Chondrocyte (in vitro differentiated cells): Measurements from ENCODE around the gene CACNG3. TPM values are rescaled to one million over a fixed set of nuclear protein-coding genes. Genes with fewer than 3 reads are reported as not detected.

Experiments
- DNase-seq: peaks from one replicate; pipeline ENCODE4 v3.0.0; 2021; ENCODE audit warnings: mixed read lengths, low spot score
- H3K27ac Mint-ChIP-seq: one replicate; pipeline ENCODE4 v1.8.0; 2021; ENCODE audit warnings: mild to moderate bottlenecking, moderate library complexity, mixed read lengths; ENCODE audit not compliant: unreplicated experiment
- H3K27me3 Mint-ChIP-seq: 2 replicates; pipeline ENCODE4 v1.8.0; 2021; ENCODE audit warnings: low read depth, mixed read lengths
- H3K36me3 Mint-ChIP-seq: 2 replicates; pipeline ENCODE4 v1.8.0; 2021; ENCODE audit warnings: low read depth, mixed read lengths
- H3K4me1 Mint-ChIP-seq: 2 replicates; pipeline ENCODE4 v1.8.0; 2021; ENCODE audit warnings: low read depth, mild to moderate bottlenecking, mixed read lengths
- H3K4me3 Mint-ChIP-seq: one replicate; pipeline ENCODE4 v1.8.0; 2021; ENCODE audit warnings: mild to moderate bottlenecking, moderate library complexity, mixed read lengths; ENCODE audit not compliant: unreplicated experiment
- H3K9me3 Mint-ChIP-seq: 2 replicates; pipeline ENCODE4 v1.8.0; 2021; ENCODE audit warnings: low read depth, mixed read lengths
- total RNA-seq: library from RNA; stranded (reverse); gene quantifications from 3 replicates; pipeline ENCODE4 v1.2.1, GENCODE V29; 2021
- TF ChIP-seq, protein P1 (sequence below): fragments of 200-600 bp; sonication (generic); IDR thresholded peaks from 2 replicates; pipeline ENCODE4 v1.5.0; 2021; ENCODE audit warnings: antibody characterized with exemption, mild to moderate bottlenecking, moderate library complexity

The CACNG3 gene
- total RNA-seq, 1 donor from 2014 or later = not detected

DNA sequence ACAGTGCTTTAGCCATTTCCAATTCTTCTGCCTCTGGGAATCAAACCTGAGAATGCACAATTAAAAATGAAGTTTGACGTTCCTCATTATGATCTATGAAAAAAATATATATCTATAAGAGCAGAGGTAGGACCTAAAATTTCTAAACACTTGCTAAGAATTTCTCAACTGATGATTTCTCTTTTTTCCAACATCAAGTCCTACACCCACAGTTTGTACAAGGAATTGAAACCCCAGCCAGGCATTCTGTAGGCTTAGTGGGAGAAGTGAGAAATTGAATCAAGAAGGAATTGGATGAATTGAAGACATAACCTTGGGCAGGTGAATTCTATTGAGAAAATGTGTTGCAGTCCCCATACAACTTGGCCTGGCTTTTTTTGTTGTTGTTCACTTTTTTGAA is 2.7 kb downstream of the CACNG3 start:
- no peak overlapping the region for H3K27ac Mint-ChIP-seq
- no peaks in the 10 kb centered on the region for H3K4me1 Mint-ChIP-seq
- TF ChIP-seq, protein P1, sequence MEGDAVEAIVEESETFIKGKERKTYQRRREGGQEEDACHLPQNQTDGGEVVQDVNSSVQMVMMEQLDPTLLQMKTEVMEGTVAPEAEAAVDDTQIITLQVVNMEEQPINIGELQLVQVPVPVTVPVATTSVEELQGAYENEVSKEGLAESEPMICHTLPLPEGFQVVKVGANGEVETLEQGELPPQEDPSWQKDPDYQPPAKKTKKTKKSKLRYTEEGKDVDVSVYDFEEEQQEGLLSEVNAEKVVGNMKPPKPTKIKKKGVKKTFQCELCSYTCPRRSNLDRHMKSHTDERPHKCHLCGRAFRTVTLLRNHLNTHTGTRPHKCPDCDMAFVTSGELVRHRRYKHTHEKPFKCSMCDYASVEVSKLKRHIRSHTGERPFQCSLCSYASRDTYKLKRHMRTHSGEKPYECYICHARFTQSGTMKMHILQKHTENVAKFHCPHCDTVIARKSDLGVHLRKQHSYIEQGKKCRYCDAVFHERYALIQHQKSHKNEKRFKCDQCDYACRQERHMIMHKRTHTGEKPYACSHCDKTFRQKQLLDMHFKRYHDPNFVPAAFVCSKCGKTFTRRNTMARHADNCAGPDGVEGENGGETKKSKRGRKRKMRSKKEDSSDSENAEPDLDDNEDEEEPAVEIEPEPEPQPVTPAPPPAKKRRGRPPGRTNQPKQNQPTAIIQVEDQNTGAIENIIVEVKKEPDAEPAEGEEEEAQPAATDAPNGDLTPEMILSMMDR = no peak
- peaks cover 6% of the 10 kb centered on the region for H3K27me3 Mint-ChIP-seq
- no peak overlapping the region for H3K4me3 Mint-ChIP-seq
- no peaks in the 10 kb centered on the region for H3K36me3 Mint-ChIP-seq
- DNase-seq = no peak
- H3K9me3 Mint-ChIP-seq = no peaks in the 10 kb centered on the region

DNA sequence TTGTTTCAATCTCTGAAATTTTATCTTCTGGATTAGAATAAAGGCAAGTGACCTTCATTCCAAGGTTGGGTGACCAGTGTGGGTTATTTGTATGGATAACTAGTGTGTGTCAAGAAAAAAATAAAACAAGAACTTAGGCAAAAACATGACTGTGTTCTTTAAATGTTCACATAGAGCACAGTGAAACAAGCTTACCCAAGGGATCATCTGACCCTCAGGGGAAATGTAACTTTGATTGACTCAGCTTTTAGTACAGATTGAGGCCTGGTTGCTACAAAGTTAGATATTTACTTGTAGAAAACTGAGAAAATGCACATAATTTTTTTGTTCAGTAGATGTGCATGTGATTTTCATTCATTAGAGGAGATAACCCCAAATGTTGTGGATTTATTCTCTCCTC is 6.7 kb downstream of the CACNG3 start:
- Mint-ChIP-seq H3K36me3 (no peaks in the 10 kb centered on the region), H3K4me3 (no peak overlapping the region), H3K27me3 (no peaks in the 10 kb centered on the region), H3K4me1 (no peaks in the 10 kb centered on the region), H3K27ac (no peak overlapping the region), H3K9me3 (peaks cover 10% of the 10 kb centered on the region)
- TF ChIP-seq, protein P1 = no peak
- no peak for DNase-seq

DNA sequence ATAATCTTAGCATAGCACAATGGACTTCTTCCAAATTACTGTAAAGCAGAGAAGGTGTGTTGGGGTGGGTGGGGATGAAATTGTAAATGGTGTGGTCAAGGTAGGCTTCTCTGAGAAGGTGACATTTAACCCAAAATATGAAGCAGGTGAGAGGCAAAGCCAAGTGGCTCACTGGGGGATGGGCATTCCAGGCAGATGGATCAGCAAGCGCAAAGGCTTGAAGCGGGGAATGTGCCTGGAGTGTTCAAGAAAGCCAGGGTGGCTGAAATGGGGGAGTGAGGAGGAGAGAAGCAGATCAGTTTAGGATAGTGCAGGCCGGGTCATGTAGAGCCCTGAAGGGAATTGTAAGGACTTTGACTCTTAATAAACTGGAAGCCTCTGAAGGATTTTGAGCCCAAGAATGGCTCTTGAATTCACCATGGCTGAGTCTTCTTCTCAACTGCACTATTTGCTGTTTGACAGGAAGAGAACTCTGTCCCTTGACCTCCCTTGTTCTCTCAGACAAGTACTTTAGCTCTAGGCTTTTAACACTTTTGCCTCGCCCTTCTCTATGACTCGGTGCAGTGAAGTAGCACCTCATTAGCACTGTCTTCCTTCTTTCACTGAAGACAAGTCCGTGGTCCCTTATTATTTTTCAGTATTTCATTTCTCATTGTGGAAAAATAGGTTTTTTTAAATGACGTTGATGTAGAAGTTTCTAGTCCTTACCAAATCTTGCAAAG is 14.7 kb downstream of the CACNG3 start:
- no peak overlapping the region for H3K27ac Mint-ChIP-seq
- H3K9me3 Mint-ChIP-seq = peaks cover 15% of the 10 kb centered on the region
- TF ChIP-seq, protein P1 = no peak
- no peak overlapping the region for H3K4me3 Mint-ChIP-seq
- H3K4me1 Mint-ChIP-seq = no peaks in the 10 kb centered on the region
- DNase-seq = no peak
- no peaks in the 10 kb centered on the region for H3K36me3 Mint-ChIP-seq
- H3K27me3 Mint-ChIP-seq = no peaks in the 10 kb centered on the region

DNA sequence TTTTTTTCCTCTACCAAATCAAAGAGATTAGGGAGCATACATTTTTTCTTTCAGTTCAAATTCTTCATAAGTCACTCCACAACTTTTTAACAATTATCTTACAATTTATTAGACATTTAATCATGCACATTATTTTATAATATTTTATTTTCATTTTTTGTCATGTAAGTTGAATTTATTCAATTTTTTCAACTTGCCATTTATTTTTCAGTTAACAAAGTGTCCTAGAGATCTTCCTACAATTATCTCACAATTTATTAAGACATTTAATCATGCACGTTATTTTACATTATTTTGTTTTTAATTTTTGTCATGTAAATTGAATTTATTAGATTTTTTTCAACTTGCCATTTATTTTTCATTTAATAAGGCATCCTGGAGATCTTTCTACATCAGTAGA is 16.2 kb downstream of the CACNG3 start:
- Mint-ChIP-seq H3K9me3 (peaks cover 16% of the 10 kb centered on the region), H3K27me3 (no peaks in the 10 kb centered on the region)

DNA sequence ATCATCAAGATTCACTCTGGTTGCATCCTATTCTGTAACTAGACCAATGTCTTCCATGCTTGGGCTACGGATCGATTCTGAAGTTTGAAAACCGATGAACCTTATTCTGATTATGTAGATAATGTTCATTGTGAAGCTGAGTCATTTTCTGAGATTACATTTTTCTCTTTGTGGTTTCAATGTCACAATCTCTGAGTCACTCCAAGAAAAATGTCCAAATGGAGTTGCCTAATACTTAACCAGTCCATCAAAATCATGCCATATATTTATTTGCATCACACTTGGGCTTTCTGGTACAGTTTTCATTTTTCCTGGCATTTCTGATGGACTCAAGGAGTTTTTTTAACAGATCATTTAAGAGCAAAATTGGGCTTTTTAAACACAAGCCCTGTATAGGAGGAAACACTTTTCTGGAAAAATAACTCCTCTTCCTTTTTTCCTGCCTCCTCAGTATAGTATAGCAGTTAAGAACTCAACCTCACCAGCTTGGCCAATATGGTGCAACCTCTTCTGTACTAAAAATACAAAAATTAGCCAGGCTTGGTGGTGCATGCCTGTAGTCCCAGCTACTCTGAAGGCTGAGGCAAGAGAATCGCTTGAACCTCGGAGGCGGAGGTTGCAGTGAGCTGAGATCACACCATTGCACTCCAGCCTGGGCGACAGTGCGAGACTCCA is 17.5 kb downstream of the CACNG3 start:
- no peak for DNase-seq
- H3K9me3 Mint-ChIP-seq = peaks cover 17% of the 10 kb centered on the region
- H3K4me1 Mint-ChIP-seq = no peaks in the 10 kb centered on the region
- no peak overlapping the region for H3K27ac Mint-ChIP-seq
- no peaks in the 10 kb centered on the region for H3K36me3 Mint-ChIP-seq
- TF ChIP-seq, protein P1 = no peak
- no peaks in the 10 kb centered on the region for H3K27me3 Mint-ChIP-seq
- no peak overlapping the region for H3K4me3 Mint-ChIP-seq

More for the DNA sequence above, 16.2 kb downstream of the CACNG3 start:
- H3K36me3 Mint-ChIP-seq = no peaks in the 10 kb centered on the region
- no peak for DNase-seq
- no peak overlapping the region for H3K27ac Mint-ChIP-seq
- TF ChIP-seq, protein P1 = no peak
- H3K4me3 Mint-ChIP-seq = no peak overlapping the region
- H3K4me1 Mint-ChIP-seq = no peaks in the 10 kb centered on the region
